COR-L47 (cell line): Measurements from ENCODE around the gene ZNF407.
"Not testable (repeated sequence)": the region's sequence is repeated elsewhere in the genome, so short reads cannot be mapped to it uniquely, and the experiment has no call there.

Source experiments
- DNase-seq: peaks from one replicate; lab custom pipeline; 2025; lab: John Stamatoyannopoulos, UW

Gene ZNF407

DNA sequence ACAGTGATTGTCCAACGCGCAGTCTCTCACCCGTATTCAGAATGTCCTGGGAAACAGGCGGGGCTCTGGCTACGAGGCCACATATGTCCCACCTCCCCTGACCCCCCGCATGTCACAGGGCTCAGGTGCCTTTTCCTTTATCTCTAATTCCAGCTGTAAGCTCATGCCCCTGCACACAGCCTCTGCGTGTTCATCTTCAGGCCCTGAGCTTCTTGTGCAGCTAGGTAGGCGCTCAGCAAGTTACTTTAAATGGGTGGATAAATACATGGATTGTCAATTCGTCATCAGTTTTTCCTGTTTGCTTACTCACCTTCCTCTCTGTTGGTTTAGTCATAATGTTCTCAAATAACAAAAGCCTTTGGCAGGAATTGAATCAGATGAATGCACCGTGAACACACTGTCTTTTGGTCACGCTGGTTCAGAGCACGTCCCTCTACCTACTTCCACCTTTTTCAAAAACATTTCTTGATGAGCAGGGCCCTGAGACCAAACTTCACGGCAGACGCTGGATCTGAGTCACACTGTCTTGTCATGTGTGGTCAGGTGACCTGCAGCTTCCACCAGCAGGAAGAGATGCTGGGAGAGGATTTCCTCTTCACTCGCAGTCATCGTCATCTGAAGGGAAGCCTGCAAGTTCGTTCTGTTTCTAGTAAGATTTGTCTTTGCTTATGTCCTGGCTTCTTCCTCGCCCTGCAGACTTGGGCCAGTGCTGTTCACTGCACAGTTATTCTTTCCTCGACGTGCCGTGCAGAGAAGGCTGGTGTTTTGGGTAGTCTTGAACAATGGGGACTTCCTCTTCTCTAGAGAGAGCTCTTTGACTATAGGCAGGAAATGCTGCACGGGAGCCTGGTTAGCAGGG is 473.2 kb downstream of the ZNF407 start:
- DNase-seq, result peak; percentile 77

DNA sequence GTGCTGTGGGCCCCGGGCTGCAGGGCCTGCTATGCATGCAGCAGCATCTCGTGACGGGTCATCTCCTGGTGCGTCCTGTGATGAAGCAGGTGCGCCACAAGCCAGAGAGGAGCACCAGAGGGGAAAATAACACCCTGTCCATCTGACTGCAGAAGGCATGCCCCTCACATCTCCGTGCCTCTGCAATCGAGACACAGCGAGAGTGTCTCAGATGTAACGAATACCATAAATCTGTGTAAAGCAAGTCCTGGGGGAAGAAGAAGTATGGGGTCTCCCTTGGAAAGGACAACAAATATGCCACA is 473.8 kb downstream of the ZNF407 start:
- DNase-seq, result no peak

DNA sequence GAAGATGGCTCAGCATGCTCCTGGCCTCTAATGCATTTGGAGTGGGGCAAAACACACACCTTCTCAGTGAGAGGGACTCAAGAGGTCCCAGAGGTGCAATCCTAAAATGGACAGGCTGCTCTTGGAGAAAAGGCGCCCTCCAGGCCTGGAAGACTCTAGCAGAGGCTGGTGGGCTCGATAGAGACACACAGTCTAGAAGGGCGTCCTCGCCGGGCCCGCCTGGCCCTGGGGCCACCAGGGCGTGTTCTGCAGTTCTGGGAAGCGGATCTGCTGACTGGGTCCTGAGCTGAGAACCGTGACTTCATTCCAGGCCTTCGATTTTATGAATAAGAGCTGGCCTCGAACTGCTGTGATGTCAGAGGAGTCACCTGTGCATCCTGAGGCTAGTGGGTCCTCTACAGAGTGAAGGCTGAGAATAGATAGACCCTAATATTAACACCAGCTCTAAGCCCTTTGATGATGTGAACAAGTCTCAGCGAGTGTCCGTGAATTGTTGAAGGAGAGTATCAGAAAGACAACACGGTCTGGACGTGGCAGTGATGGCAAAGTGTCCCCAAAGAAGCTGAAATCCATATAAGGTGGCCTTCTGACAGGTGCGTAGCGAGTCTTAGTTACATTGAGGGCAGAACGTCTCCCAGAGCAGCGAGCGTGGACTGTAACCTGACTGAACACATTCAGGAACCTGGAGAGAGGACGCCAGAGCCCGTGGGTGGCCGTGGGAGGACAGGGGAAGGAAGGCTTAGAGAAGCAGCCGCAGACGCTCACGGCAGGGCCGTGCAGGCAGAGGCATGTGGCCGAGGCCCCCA is 474.4 kb downstream of the ZNF407 start:
- DNase-seq, result no peak

DNA sequence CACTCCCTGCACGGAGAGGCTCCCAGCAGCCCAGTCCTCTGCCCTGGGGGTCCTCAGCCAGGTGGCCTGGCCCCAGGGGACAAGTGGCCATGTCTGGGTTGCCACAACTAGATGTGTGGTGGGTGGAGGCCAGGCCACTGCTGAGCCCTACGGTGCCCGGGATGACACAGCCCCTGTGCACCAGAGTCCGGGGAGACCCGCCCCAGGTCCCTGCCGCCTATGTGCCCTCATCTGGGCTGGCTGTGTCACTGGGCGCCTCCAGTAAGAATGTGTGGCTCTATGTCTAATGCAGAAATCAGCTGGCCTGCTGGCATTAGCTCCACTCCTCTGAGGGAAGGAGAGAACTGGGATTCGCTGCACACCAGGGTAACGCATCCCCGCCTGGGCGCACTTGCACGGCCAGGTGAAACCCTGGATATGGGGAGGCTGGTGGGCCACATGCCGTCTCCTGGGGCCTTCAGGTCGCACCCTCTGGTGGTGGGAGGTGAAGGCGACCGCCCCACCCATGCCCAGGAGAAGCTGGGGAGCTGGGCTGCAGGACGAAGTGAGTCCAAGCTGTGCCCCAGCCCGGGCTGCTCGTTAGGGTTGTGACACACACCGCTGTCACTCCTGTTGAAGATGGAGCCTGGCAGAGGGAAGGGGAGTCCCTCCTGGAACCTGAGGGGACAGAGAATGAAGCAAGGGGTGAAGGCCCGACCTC is 475.2 kb downstream of the ZNF407 start:
- DNase-seq, result no peak

DNA sequence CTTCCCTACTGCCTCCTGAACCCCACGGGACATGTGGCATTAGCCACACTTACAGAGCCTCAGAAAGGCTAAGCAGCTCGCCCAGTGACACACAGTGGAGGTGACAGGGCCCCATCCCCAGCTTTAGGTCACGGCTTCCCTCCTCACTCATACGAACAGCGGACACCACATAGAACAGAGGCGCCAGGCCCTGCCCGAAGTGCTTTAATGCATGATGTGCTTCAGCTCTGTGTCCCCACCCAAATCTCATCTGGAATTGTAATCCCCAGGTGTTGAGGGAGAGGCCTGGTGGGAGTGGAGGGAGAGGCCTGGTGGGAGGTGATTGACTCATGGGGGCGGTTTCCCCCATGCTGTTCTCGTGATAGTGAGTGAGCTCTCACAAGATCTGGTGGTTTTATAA is 476.0 kb downstream of the ZNF407 start:
- no peak for DNase-seq

DNA sequence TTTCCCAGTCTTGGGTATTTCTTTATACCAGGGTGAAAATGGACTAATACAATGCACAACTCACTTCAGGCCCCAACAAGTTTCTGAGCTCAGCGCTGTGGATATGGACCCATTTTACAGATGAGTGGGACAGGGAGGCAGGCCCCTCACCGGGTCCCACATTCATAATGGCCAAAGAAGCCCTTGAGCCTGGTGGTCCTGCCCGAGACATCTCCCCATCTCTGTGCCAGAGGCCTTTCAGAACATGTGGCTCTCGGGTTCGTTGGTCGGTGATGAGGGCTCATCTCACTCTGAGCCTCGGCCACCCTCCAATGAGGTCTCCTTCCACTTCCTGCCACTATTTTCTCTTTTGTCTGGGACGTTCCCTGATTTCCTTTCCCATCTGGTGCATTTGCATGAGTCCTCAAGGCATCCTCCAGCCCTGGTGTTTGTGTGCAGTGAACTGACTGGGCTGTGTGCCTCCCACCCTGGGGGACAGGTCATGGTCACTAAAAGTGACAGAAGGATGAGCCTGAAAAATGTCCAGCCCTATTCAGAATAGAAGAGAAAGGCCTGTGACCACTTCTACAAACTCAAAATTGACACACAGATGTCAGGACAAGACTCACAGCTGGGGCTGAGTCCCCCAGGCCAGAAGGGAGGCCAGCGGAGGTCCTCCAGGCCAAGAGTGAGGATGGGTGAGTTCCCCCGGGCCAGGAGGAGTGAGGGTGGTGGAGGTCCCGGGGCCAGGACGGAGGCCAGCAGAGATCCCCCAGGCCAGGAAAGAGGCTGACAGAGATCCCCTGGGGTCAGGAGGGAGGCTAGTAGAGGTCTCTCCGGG is 476.7 kb downstream of the ZNF407 start:
- no peak for DNase-seq

DNA sequence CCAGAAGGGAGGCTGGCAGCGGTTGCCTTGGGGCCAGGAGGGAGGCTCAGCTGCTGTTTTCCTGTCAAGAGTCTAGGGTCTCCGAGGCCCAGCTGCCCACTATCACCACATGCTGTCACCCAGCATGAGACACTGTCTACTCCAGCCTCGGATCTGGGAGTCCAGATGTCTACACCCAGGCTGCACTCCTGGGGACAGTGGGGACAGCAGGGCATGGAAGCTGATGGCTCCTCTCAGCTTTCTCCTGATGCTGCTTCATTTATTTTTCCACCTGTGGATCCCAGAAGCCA is 477.3 kb downstream of the ZNF407 start:
- no peak for DNase-seq

DNA sequence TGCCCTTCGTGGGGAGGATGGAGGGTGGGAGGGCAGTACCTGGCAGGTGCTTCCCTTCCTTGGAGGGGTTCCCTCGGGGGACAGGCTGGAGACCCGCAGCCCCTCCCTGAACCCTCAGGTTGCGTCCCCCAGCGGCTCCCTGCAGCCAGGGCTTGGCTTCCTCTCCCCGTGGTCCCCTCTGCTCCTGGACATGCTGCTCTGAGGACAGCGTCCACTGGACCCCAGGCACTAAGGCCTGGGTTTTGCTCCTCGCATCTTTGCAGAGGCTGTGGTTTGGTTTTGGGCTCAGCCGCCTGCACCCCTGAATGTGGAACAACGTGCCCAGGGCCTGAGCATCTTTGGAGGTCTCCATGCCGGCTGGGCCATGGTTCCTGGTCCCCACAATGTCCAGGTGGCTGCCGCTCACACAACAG is 477.8 kb downstream of the ZNF407 start:
- DNase-seq, result no peak

DNA sequence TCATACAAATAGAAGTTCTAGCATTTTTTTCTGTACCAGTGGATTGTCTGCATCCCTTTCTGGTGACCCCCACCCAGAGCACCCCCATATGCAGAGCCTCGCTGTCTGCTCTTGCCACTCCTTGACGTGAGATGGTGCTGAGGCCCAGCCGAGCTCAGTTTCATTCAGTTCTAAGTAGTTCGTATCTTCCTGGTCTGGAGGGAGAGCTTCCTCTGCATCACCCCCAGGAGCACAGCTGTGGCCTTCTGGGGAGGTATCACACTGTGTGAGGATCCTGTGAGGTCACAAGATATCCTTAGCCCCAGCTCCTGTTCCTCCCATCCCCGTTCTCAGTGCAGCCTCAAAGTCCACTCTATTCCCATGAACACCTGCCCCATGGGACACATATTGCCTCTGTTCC is 478.6 kb downstream of the ZNF407 start:
- no peak for DNase-seq

DNA sequence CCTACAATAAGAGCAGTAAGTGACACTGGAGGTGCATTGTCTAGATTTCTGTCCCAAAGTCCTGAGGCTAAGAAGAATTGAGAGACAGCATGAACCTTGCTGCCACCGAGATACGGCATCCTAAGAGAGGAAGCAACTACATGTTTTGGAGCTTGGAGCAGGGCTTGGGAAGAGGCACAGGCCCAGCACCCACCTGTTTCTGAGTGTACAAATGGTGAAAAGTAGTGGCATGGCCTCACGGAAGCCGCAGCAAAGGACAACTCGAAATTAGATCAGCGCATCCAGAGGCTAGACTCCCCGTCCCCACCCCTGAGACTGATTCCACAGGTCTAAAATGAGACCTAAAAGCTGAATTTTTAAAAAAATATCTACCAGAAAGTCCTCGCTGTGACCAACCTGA is 483.8 kb downstream of the ZNF407 start:
- no peak for DNase-seq

DNA sequence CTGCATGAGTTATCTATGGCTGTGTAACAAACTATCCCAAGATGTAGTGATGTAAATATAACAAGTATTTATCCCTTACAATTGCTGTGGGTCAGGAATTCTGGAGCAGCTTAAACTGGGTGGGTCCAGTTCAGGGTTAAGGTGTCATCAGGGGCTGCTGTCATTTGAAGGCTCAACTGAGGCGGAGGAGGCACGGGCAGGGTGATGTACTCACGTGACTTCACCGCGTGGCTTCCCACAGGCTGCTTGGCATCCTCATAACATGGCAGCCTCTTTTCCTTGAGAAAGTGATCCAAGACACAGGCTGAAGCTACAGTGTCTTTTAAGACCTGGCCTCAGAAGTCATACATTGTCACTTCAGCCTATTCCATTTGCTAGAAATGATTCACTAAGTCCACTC is 485.5 kb downstream of the ZNF407 start:
- no peak for DNase-seq

DNA sequence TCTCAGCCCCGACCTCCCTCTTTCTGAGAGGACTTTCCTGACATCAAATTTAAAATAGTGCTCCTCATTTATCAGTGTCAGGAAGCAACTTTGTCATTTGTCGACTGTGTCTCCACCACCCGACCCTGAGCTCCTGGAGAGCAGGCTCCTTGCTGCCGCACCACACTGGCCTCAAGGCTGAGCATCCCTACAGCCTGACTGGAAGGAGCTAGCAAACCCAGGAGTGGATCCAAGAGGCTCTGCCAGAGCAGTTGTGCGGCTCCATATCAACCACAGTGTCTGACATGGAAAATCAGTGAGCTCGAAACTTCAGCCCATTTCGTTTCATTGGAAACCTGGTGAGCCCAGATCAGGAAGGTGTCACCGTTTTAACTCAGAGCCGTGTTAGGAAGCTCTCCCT is 486.1 kb downstream of the ZNF407 start:
- DNase-seq, result no peak

DNA sequence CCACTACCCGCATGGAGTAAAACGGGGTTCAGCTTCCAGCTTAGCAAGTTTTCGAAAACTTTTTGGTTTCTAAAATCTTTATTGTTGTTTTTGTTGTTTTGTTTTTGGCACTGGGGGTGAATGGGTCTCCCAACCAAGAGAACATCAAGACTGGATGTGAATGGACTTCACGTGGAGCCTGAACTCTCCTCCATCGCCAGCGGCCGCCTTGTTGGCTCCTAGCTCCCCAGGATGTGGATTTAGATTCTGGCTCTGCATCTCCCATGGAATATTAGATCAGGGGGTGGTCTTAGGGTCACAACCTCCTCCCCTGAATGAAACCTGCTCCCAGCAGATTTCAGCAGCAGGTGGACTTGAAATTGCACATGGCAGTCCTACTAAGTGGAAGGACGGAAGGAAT is 488.0 kb downstream of the ZNF407 start:
- DNase-seq, result not testable (repeated sequence)

DNA sequence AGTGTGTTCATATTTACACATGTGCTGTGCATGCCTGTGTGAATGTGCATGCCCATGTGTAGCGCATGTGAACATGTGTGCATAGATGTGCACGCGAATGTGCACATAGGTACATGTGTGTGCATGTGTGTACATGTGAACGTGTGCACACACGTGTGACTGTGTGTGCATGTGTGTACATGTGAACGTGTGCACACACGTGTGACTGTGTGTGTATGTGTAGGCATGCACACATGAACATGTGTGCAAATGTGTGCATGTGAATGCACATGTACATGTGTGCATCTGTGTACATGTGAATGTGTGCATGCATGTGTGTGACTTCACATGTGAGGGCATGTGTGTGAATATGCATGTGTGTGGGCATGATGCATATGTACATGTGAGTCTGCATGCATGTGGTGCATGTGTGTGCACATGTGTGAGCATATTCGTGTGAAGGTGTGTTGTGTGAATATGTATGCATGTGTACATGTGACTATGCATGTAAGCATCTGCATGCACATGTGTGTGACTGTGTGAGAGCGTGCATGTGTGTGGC is 488.9 kb downstream of the ZNF407 start:
- no peak for DNase-seq

DNA sequence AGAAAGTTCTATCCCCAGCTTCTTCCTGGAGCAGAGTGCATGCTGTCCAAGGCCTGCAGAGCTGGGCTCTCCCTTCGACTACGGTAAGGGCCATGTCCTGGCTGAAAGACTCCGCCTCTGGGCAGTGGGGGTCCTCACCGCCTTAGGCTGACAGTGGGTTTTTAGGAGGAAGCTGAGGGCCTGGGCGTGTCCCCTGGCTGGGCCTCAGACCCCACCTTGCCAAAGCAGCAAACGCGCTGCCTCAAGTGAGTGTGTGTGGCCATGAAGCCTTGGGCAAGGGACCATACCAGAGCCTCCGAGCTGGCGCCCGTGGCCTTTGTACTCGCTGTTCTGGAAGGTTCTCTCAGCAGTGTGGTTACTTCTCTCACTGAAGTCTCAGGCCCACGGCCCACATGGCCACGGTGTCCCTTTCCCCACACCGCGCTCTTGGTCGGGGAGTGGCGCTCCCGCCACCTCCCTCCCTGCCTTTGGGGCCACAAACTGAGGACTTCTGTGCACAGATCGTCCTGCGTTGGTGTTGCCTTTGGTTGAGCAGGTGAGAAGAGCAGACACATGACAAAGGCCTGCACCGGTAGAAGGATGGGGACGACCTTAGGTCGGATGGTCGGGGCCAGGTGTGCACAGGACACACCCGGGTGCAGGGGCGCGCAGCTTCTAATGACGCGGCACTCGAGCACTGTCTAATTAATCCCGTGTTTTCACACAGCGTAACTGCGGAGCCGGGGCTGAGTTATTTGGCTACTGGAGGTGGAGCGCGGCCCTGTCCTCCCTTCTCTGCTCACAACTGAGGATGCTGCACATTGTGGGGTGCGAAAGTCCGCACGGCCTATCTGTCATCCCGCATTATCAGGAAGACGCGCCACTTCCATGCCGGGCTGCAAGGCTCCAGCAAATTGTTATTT is 489.7 kb downstream of the ZNF407 start:
- DNase-seq, result no peak

DNA sequence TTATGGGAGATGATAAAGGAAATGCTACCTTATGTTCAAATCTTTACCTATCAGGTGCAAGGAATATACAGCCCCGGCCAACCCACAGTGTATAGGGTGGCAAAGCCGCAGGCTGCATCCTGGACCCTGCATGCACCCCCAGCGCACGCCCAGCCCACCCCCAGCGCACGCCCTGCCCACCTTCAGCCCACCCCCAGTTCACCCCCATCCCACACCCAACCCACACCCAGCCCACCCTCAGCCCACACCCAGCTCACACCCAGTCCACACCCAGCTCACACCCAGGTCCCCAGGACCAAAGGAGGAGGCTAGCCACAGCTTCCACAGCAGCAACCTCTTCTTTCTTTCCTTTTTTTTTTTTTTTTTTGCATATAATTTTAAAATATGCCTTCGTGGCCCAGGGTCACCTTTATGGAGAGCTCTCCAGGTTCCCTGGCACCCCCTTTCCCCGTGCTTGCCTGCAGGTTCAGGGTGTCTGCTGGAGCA is 490.4 kb downstream of the ZNF407 start:
- no peak for DNase-seq

DNA sequence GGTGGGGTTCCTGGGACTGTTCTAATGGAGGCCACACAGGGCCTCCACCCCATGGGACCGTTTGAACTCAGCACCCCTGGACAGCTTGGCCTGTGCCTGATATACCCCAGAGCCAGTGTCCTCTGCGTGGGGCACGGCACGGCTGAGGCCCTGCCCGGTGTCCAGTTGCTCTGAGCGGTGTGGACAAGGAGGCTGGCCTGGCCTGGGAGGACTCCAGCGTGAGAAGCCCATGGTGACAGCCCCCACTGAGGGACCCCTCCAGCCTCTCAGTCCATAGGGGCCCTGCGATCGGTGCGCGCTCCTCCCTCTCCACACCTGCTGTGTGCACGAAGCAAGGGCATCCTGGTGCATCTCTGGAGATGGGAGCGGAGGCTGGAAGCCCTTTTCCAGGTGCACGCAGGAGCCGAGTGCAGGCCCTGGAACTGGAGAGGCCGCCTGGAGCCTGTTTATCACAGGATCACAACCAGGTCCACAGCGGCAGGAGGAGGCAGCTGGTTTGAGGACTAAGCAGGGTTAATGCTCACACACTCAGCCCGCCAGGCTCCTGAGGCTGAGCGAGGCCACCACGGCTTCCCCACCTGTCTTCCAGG is 491.0 kb downstream of the ZNF407 start:
- DNase-seq, result no peak

DNA sequence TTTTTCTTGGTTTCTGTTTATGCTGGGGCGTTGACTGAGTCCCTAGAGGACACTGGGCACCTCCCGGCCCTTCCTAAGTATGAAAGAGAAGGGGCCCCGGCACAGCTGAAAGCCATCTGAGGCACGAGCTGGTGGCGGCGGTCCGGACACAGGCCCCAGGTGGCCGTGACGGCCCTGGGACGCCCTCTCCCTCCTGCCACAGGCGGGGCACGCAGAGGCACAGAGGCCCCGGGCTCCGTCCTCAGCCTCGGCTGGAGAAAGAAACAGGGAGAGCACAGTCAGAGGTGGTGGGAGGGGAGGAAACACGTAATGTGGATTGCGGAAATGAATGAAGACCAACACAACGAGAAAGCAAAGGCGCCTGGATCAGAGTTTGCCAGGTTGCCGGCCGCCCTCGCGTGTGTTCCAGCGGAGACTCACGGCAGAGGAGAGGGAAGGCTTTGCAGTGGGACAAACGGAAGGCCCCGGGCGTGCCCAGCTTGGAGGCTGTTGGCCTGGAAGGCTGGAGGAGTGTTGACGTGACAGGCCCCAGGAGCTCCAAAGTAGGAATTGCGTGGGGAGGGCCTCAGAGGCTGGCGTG is 492.2 kb downstream of the ZNF407 start:
- no peak for DNase-seq

DNA sequence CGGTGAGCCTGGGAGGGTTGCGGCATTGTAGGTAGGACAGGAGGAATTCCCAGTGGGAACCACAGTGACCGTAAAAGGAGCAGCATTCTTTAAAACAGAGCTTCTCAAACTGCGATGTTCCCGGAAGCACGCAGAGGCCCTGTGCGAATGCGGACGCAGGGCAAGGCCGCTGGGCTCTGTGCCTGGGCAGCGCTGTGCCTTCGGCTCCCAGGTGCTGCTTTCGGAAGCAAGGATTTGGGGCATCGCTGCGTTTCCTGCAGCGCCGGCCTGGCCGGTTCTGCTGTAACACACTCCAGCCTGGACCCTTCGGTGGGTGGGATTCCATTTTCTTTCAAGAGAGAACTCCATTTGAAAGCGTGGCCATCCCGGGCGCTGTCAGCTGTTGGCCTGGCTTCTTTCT is 492.7 kb downstream of the ZNF407 start:
- no peak for DNase-seq
